Stimulated activated CD4-positive, alpha-beta T cell treated with anti-CD3 and anti-CD28 coated beads, Interleukin-1b, Interleukin-23, amount 100 ng/mL, for 48 hours (primary cell): ENCODE results near the gene FRMPD2.
"Not testable (repeated sequence)": the region's sequence is repeated elsewhere in the genome, so short reads cannot be mapped to it uniquely, and the experiment has no call there.

Experiments
- DNase-seq: peaks from one replicate; pipeline ENCODE4 v3.0.0-alpha.2; 2020

Gene FRMPD2

GRCh38 chr10:48287417-48288391 is 13.2 kb upstream of the FRMPD2 start:
- DNase-seq = no peak

DNA sequence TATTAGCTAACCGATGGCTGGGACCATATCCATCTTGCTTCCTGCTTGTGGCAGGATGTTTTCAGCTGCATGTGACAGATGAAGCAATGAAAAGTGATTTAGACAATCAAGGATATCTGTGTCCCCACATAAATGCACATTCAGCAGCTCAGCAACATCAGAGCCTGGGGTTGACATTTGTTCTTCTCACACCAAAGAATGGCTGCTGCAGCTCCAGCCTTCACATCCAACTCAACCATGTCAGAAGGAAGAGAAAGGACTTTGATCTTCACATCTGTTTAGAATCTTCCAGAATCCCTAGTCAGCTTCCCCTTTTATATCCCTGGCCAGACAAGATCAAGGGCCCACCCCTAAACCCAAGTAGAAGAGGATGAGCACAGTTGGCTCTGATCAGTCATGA is 11.9 kb upstream of the FRMPD2 start:
- DNase-seq = no peak

DNA sequence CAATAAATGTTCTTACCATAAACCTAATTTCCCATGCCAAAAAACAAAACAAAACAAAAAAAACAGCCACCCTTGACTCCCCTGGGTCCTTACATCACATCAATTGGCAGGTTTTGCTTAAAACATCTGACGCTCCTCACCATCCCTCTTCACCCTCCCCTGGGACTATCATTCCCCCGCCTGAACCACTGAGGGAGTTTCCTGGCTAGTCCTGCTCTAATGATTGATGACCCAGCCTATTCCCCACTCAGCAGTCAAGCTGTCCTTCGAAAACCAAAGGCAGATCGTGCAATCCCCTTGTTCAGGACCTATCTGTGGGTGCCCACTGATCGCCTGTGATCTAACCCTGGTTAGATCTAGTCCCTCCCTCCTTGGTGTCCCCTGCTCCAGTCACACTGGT is 11.2 kb upstream of the FRMPD2 start:
- no peak for DNase-seq

- DNase-seq = no peak
Observed at GRCh38 chr10:48284811-48285210, 10.3 kb upstream of the FRMPD2 start.

DNA sequence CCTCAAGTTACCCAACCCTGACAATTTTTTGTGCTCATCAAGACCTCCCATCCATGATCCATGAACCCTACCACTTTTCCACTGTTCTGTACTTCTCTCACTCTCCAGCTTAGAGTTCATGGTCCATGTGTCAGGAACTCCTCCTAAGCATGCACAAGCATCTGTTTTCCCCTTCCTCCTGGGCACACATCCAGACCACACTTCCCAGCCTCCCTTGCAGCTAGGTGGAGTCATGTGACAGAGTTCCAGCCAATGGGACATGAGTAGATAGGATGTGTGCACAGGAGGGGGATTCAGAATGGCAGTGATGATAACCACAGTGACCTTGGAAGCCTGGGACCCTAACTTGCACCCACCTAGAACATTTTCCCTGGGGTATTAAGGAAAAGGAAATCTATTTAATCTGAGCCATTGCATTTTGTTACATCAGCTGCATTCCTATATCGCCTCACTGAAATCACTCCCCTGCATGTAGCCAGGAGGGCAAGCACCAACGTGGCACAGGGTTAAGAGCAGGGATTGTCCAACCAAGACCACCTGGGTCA is 9.6 kb upstream of the FRMPD2 start:
- DNase-seq = no peak

GRCh38 chr10:48282829-48283228 is 8.3 kb upstream of the FRMPD2 start:
- DNase-seq = no peak

DNA sequence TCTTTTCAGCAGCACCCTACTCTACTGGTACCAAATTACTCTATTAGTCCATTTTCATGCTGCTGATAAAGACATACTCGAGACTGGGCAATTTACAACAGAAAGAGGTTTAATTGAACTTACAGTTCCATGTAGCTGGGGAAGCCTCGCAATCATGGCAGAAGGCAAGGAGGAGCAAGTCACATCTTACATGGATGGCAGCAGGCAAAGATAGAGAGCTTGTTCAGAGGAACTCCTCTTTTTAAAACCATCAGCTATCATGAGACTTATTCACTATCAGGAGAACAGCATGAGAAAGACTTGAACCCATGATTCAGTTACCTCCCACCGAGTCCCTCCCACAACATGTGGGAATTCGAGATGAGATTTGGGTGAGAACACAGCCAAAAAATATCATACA is 7.2 kb upstream of the FRMPD2 start:
- DNase-seq = not testable (repeated sequence)

DNA sequence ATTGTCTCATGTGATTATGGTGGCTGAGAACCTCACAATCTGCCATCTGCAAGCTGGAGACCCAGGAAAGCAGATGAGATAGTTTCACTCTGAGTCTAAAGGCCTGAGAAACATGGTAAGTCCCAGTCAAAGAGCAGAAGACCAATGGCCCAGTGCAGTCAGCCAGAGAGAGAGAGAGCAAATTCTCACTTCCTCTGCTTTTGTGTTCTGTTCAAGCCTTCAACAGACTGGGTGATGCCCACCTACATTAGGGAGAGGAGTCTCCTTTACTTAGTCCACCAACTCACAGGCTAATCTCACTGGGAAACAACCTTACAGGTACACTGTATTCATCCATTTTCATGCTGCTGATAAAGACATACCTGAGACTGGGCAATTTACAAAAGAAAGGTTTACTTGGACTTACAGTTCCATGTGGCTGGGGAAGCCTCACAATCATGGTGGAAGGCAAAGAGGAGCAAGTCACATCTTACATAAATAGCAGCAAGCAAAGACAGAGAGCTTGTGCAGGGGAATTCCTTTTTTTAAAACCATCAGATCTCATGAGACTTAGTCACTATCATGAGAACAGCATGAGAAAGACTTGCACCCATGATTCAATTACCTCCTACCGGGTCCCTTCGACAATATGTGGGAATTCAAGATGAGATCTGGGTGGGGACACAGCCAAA is 4.7 kb upstream of the FRMPD2 start:
- DNase-seq = no peak

- DNase-seq = no peak
Observed at GRCh38 chr10:48277093-48277492, 2.6 kb upstream of the FRMPD2 start.

DNA sequence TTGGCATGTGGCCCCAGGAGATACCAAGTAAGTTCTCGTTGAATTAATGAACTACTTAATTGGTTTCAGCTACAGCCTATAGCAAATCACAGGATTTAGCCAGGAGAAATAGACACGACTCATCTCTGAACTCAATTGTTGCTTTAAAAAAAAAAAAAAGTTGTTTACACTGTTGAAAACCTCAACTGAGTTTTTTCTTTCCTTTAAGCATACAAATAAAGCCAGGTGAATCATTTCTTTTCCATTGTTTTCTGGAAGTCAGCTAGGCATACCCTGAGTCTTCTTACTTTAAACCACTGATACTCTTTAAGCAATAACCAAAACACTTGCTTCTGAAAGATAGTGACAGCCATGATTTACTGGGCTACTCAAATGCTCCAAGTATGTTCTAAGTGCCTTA is 755 bp downstream of the FRMPD2 start:
- DNase-seq = no peak

GRCh38 chr10:48272682-48273081 is 1.8 kb downstream of the FRMPD2 start:
- no peak for DNase-seq

- DNase-seq = no peak
Observed at GRCh38 chr10:48271047-48271730, 3.3 kb downstream of the FRMPD2 start.

DNA sequence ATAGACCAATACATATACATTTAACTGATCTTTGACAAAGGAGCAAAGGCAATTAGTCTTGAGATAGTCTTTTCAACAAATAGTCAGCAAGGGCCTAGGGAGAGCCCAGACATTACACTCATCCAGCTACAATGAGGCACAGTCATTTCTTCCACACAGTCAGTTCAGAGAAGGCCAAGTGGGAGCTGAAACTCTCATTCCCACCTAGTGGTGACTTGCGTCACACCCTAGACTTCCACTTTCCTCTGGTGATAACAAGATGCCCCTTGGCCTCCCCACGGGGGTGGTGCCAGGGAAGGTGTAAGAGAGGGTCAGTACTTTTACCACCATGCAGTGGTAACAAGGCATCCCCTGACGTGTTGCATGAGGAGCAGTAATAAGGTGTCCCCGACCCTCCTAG is 8.0 kb downstream of the FRMPD2 start:
- DNase-seq = peak; percentile 30

DNA sequence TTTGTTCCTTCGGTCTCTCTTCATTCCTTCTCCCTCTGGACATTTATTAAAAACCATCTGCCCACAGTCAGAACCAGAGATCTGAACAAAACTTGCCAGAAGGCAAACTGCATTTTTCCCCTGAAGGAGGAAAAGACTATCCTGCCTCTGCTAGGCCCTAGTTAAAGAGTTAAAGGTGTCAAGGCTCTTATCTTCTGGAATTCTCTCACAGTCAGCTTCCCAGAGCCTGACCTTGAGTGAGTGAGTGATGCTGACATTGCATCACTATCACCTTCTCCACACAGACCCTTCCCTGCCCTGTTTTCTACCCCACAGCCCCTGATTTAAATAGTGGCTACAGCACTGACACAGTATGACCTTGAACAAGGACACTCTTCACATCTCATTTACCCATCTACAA is 16.4 kb downstream of the FRMPD2 start:
- DNase-seq = no peak

GRCh38 chr10:48257407-48257961 is 17.0 kb downstream of the FRMPD2 start:
- DNase-seq = no peak

DNA sequence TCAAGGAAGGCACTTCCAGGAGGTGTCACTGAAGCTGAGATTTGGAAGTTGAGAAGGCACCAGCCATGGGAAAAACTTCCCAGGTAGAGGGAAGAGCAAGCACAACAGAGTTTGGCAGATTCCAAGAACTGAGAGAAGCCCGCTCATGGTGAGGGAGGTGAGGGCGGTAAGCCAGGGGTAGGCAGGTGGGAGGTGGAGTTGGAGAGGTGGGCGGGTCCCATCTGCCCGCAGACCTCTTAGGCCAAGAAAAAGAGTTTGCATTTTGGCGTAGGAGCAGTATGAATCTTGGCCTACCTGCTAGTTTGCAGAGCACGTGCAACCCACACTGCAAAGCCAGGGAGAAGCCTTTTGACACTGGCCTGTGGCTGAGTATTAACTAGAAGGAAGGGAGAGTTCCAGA is 18.8 kb downstream of the FRMPD2 start:
- no peak for DNase-seq

GRCh38 chr10:48254750-48255512 is 19.6 kb downstream of the FRMPD2 start:
- no peak for DNase-seq

GRCh38 chr10:48253970-48254657 is 20.4 kb downstream of the FRMPD2 start:
- no peak for DNase-seq

GRCh38 chr10:48252354-48252650 is 22.2 kb downstream of the FRMPD2 start:
- no peak for DNase-seq

GRCh38 chr10:48251525-48252353 is 22.8 kb downstream of the FRMPD2 start:
- DNase-seq = no peak

- DNase-seq = no peak
Observed at GRCh38 chr10:48251152-48251524, 23.4 kb downstream of the FRMPD2 start.
